Chondrocyte (in vitro differentiated cells): Measurements from ENCODE around the gene EIF2B4. TPM values are rescaled to one million over a fixed set of nuclear protein-coding genes. Genes with fewer than 3 reads are reported as not detected.

Source experiments
- DNase-seq: peaks from one replicate; pipeline ENCODE4 v3.0.0; 2021; ENCODE audit warnings: mixed read lengths, low spot score
- H3K27ac Mint-ChIP-seq: one replicate; pipeline ENCODE4 v1.8.0; 2021; ENCODE audit warnings: mild to moderate bottlenecking, moderate library complexity, mixed read lengths; ENCODE audit not compliant: unreplicated experiment
- H3K27me3 Mint-ChIP-seq: 2 replicates; pipeline ENCODE4 v1.8.0; 2021; ENCODE audit warnings: low read depth, mixed read lengths
- H3K36me3 Mint-ChIP-seq: 2 replicates; pipeline ENCODE4 v1.8.0; 2021; ENCODE audit warnings: low read depth, mixed read lengths
- H3K4me1 Mint-ChIP-seq: 2 replicates; pipeline ENCODE4 v1.8.0; 2021; ENCODE audit warnings: low read depth, mild to moderate bottlenecking, mixed read lengths
- H3K4me3 Mint-ChIP-seq: one replicate; pipeline ENCODE4 v1.8.0; 2021; ENCODE audit warnings: mild to moderate bottlenecking, moderate library complexity, mixed read lengths; ENCODE audit not compliant: unreplicated experiment
- H3K9me3 Mint-ChIP-seq: 2 replicates; pipeline ENCODE4 v1.8.0; 2021; ENCODE audit warnings: low read depth, mixed read lengths
- CTCF ChIP-seq: fragments of 200-600 bp; sonication (generic); IDR thresholded peaks from 2 replicates; pipeline ENCODE4 v1.5.0; 2021; ENCODE audit warnings: antibody characterized with exemption, mild to moderate bottlenecking, moderate library complexity
- total RNA-seq: library from RNA; stranded (reverse); gene quantifications from 3 replicates; pipeline ENCODE4 v1.2.1, GENCODE V29; 2021

Gene EIF2B4
- total RNA-seq, 1 donor from 2014 or later = 46.2 TPM

- no peak for TF ChIP-seq CTCF
- H3K27me3 Mint-ChIP-seq = no peaks in the 10 kb centered on the region
- no peak overlapping the region for H3K4me3 Mint-ChIP-seq
- no peaks in the 10 kb centered on the region for H3K9me3 Mint-ChIP-seq
- H3K36me3 Mint-ChIP-seq = peaks cover 2% of the 10 kb centered on the region
- no peak for DNase-seq
- H3K4me1 Mint-ChIP-seq = peaks cover 12% of the 10 kb centered on the region
- no peak overlapping the region for H3K27ac Mint-ChIP-seq
Measured at GRCh38 chr2:27347641-27348040, 22.5 kb downstream of the EIF2B4 start.

DNA sequence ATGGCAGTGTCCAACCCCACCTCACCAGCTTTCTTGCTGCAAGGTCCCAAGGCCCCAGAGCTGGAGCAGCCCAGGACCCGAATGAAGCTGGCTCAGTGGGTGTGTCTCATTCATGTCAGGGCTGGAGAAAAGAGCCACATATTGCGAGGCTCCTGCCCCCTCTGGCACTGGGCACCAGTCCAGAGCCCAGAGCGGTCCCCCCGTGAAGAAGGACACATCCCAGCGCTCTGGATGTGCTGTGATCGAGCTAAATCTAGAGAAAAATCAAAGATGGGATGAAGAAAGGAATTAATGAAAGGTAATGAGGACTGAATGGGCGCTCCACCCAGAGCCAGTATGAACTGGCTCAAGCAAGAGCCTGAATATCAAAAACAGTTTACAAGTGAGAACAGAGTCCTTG, 34.0 kb downstream of the EIF2B4 start:
- Mint-ChIP-seq H3K27me3 (no peaks in the 10 kb centered on the region), H3K9me3 (no peaks in the 10 kb centered on the region), H3K4me3 (no peak overlapping the region), H3K27ac (no peak overlapping the region), H3K36me3 (peaks cover 29% of the 10 kb centered on the region), H3K4me1 (no peaks in the 10 kb centered on the region)
- no peak for DNase-seq
- TF ChIP-seq CTCF = no peak

GRCh38 chr2:27335311-27335710, 34.8 kb downstream of the EIF2B4 start:
- Mint-ChIP-seq H3K9me3 (no peaks in the 10 kb centered on the region), H3K4me1 (no peaks in the 10 kb centered on the region), H3K27me3 (no peaks in the 10 kb centered on the region), H3K27ac (no peak overlapping the region), H3K4me3 (no peak overlapping the region), H3K36me3 (peaks cover 29% of the 10 kb centered on the region)
- no peak for TF ChIP-seq CTCF
- DNase-seq = no peak

DNA sequence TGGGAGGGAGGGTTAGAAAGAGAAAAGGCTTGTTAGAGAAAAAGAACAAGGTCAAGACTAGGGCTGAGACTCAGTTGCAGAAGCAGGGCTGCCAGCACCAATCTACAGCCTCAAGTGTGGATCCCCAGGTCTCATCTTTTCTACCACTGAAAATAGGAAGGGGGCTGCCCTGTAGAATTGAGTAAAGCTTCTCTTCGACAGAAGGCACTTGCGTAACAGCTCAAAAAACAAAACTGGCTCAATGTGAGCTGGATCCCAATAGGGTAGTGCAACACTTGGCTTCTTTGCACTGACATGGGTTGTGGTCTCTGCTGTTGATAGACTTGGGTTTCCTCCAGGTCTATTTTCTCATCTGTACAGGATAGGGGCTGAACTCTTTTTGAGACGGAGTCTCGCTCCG, 45.4 kb downstream of the EIF2B4 start:
- H3K9me3 Mint-ChIP-seq = no peaks in the 10 kb centered on the region
- H3K27me3 Mint-ChIP-seq = no peaks in the 10 kb centered on the region
- peaks cover 23% of the 10 kb centered on the region for H3K36me3 Mint-ChIP-seq
- H3K27ac Mint-ChIP-seq = peak overlapping the region; percentile 28
- H3K4me3 Mint-ChIP-seq = no peak overlapping the region
- H3K4me1 Mint-ChIP-seq = peaks cover 33% of the 10 kb centered on the region
- DNase-seq = no peak
- TF ChIP-seq CTCF = no peak

- H3K4me1 Mint-ChIP-seq = peaks cover 33% of the 10 kb centered on the region
- peak overlapping the region; percentile 87 for H3K4me3 Mint-ChIP-seq
- no peaks in the 10 kb centered on the region for H3K9me3 Mint-ChIP-seq
- H3K27ac Mint-ChIP-seq = peak overlapping the region; percentile 99
- TF ChIP-seq CTCF = no peak
- DNase-seq = no peak
- H3K36me3 Mint-ChIP-seq = peaks cover 20% of the 10 kb centered on the region
- H3K27me3 Mint-ChIP-seq = no peaks in the 10 kb centered on the region
Measured at GRCh38 chr2:27323596-27324285, 46.4 kb downstream of the EIF2B4 start.
